GM12891 (cell line): ENCODE results near the gene KCNJ4.

Source experiments
- POLR2A ChIP-seq: IDR thresholded peaks from 2 replicates; pipeline ENCODE4 v1.6.1; 2011; ENCODE audit warnings: low read depth, low read length, control low read depth
- POLR2AphosphoS5 ChIP-seq: IDR thresholded peaks from 2 replicates; pipeline ENCODE4 v1.6.1; 2011; ENCODE audit warnings: low read depth, low read length, control low read depth
- POU2F2 ChIP-seq: IDR thresholded peaks from 2 replicates; pipeline ENCODE4 v1.6.1; 2011; ENCODE audit warnings: low read depth, mild to moderate bottlenecking, control low read depth, low read length, moderate library complexity
- SPI1 ChIP-seq: IDR thresholded peaks from 2 replicates; pipeline ENCODE4 v1.6.1; 2011; ENCODE audit warnings: low read depth, low read length, control low read depth
- TAF1 ChIP-seq: IDR thresholded peaks from 2 replicates; pipeline ENCODE4 v1.6.1; 2011; ENCODE audit warnings: low read depth, low read length, control low read depth

GRCh38 chr22:38404419-38404818 is 50.6 kb downstream of the KCNJ4 start:
- no peak for TF ChIP-seq POLR2AphosphoS5
- no peak for TF ChIP-seq POLR2A
- TF ChIP-seq TAF1: no peak
- no peak for TF ChIP-seq SPI1
- TF ChIP-seq POU2F2: no peak
